GM19463 (cell line): ENCODE data around the gene ADAMTSL4.

ENCODE experiments used
- ATAC-seq: cut with Tn5 transposase; IDR thresholded peaks from one replicate; pipeline ENCODE4 v1.9.1; 2021; ENCODE audit warnings: mild to moderate bottlenecking, moderate library complexity; ENCODE audit not compliant: unreplicated experiment

The ADAMTSL4 gene

GRCh38 chr1:150532860-150533259, 16.3 kb upstream of the ADAMTSL4 start:
- no peak for ATAC-seq

DNA sequence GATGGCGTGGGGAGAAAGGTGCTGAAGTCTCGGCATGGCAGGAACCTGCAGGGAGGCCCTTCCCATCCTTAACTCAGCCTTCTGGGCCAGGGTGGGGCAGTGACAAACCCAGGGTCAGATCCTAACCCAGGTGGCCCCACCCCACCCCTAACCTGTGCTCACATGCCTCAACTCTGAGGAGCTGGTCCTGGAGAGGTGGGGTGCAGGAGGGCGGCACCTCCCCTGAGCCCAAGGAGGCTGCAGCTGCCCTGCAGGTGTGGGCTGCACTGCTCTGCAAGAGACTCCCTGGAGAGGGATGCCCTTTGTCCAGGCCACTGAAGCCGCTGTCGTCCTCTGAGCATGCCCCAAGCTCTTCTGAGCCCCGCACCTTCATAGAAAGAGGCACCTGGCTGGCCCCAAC, 15.2 kb upstream of the ADAMTSL4 start:
- ATAC-seq: no peak

GRCh38 chr1:150535511-150536287, 13.5 kb upstream of the ADAMTSL4 start:
- ATAC-seq: no peak

DNA sequence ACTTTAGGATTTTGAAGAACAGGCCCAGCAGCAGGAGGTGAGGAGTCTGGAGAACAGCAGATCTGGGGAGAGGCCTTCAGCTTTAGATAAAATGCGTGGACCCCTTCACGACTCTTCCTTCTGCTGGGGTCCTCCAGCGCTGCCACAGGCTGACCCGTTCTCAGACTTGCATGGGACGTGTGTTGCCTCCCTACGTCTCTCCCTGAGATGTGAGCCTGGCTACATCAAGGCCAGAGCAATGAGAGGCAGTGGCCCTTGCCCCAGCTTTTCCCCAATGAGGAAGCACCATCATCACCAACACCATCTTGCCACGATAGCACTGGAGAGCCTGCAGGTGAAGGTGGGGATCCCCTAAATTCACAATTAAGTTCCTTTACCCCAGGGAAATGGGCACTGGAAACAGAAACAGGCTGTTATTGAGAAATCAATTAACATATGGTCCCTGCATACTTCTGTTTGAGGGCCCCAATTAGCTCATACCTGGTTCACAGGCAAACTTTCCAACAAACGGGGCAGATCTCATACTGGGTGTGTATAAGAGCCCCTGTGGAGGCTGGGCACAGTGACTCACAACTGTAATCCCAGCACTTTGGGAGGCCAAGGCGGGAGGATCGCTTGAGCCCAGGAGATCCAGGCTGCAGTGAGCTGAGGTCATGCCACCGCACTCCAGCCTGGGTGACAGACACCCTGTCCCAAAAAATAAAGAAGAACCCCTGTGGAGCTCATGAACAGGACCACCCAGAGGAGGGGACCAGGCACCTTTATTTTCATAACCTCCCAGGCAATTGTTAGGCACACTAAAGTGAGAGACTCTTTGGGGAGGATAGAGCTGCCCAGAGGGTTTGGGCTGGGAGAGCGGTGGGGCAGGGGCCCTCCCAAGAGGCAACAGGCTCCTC, 12.1 kb upstream of the ADAMTSL4 start:
- no peak for ATAC-seq

GRCh38 chr1:150537732-150538684, 11.2 kb upstream of the ADAMTSL4 start:
- ATAC-seq: no peak

DNA sequence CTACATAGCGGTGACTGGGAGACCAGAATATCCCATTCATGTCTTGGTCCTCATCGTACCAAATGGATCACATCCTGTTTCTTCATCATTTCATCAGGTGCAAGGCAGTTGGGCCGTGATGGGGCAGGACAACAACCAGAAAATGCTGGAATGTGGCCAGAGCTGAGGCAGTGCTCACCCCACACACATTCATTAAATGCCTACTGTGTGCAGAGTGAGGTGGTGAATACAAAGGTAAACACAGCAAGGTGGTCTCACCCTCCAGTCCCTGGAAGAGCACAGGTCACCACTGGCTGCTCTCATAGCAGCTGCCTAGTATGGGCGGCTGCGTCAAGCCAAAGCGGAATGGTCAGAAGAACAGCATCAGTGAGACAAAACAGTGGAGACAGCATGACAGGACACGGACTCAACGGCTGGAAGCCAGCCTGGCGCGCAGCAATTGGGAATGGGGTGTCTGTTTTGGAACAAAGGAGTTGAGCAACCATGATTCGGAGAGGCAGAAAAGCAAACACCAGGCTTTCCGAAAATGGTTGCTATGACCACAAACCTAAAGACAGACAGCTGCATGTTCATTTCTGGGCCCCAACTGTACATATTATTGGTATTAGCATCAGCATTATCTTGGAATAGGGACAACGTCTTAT, 5.6 kb upstream of the ADAMTSL4 start:
- ATAC-seq: no peak

DNA sequence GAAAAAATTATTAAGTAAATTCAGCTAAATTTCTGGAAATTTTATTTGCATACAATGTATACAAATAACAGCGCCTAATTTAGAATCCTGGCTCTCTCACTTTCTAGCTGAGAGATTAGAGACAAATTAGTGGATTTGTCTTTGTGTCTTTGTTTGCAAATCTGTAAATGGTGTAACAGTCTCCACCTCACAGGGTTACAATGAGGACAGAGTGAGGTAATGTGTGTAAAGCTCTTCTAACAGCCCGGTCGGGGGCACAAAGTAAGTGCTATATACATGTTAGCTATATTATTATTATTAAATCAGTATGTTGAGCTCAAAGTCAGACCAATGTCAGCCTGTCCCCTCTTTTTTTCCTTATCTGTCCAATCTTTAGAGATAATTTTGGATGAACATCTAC, 5.0 kb upstream of the ADAMTSL4 start:
- ATAC-seq: no peak

DNA sequence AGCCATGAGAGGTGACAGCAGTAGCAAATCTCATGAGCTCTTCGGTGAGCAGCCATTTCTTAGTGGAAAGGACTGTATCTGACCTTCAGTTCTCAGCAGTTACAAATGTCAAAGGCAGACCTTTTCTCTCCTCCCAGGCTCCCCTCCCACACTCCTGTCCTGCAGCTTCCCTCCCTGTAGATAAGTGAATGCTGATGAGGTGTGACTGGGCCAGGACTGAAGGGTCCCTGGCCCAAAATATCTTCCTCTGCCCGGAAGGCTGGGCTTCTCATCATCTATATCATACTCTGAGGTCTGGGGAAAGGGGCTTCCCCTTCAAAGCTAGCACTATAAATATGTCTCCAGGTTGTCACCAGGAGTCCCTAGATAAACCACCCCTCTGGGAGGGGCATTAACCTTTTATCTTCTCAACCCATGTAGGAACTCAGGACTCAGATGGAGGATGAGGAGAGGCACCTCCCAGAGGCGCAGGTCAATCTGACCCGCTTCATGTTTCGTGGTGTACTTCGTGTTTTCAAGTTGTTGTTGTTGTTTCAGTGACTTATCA, 3.6 kb upstream of the ADAMTSL4 start:
- ATAC-seq: no peak

GRCh38 chr1:150546294-150546937, 2.8 kb upstream of the ADAMTSL4 start:
- no peak for ATAC-seq

DNA sequence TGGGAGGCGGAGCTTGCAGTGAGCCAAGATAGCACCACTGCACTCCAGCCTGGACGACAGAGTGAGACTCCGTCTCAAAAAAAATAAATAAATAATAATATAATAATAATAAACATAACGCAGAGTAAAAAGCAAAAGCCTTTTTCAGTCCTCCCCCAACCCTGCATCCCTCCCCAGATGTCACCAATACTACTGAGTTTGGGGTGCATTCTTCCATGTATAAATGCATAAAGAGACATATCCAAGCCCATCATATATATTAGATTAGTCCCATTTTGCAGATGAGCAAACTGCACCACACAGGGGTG, 930 bp upstream of the ADAMTSL4 start:
- ATAC-seq: no peak

GRCh38 chr1:150549496-150550221, 451 bp downstream of the ADAMTSL4 start:
- ATAC-seq: no peak

GRCh38 chr1:150550222-150551050, 1.2 kb downstream of the ADAMTSL4 start:
- ATAC-seq: no peak

- ATAC-seq: no peak
Measured at GRCh38 chr1:150551051-150551783, 2.0 kb downstream of the ADAMTSL4 start.

DNA sequence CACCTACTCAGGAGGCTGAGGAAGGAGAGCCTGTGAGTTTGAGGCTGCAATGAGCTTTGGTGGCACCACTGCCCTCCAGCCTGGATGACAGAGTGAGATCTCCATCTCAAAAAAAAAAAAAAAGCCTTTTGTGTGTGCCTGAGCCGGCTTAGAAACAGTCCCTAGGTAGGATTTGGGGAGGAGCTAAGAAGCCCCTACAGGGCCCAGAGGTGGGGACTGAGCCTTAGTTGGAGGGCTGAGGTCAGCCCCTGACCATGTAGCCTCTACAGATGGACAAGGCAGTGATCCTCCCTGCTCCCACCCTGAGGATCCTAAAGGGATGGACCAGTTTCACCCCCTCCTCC, 2.5 kb downstream of the ADAMTSL4 start:
- ATAC-seq: no peak

DNA sequence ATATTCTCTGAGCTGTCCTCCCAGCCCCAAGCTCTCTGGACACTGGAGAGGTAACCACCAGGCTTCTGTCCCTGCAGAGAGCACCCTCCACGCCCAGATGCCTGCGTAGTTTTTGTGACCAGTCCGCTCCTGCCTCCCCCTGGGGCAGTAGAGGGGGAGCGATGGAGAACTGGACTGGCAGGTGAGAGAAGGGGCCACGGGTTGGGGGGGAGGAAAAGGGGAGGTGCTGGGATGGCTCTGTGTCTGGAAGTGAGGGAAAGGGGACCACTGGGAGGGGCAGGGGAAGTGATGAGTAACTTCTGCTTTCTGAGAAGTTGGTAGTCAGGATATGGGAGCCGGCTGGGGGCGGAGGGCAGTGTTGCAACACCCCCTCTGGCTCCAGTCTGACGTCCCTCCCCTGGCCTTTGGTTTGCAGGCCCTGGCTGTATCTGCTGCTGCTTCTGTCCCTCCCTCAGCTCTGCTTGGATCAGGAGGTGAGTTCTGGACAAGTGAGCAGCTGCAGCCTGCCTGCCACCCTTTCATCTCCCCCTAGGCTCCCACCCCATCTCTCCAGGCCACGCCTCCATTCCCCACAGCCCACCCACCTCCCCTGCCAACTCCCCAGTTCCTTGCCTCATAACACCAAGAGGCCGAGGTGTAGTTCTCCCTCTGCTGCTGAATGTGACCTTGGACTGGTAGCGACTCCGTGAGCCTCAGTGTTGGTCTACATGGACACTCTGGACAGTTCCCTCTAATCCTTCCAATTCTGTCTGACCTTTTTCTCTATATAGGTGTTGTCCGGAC, 3.1 kb downstream of the ADAMTSL4 start:
- no peak for ATAC-seq

- ATAC-seq: no peak
Measured at GRCh38 chr1:150552911-150553289, 3.7 kb downstream of the ADAMTSL4 start.
